Caco-2 (cell line): Measurements from ENCODE around the gene GTPBP1. TPM values are rescaled to one million over a fixed set of nuclear protein-coding genes. Genes with fewer than 3 reads are reported as not detected.

Experiments
- BruUV-seq: library from RNA; stranded (reverse); fragments of 400-500 nt; replicated peaks from 2 replicates; lab custom pipeline; 2021; lab: Mats Ljungman, UMichigan
- CTCF ChIA-PET: fragments of 300-600 bp; sonication (Branson Sonifier 250); formaldehyde crosslinking; loops from one replicate; lab custom pipeline; 2022; ENCODE audit warnings: antibody characterized with exemption; lab: Charles Lee
- POLR2A ChIA-PET: fragments of 300-600 bp; sonication (Branson Sonifier 250); formaldehyde crosslinking; loops from one replicate; lab custom pipeline; 2022; ENCODE audit warnings: antibody characterized with exemption; lab: Charles Lee
- DNase-seq, 2 experiments: peaks; one replicate each; pipeline versions ENCODE4 v3.0.0 to v3.0.0-alpha.2; 2020 to 2022
- H3K27me3 ChIP-seq: replicated peaks from 2 replicates; pipeline ENCODE4 v1.6.0; 2011; ENCODE audit warnings: low read length; ENCODE audit not compliant: control insufficient read depth, insufficient read depth
- H3K36me3 ChIP-seq: 2 replicates; pipeline ENCODE4 v1.5.1; 2011; ENCODE audit warnings: low read length; ENCODE audit not compliant: control insufficient read depth, insufficient read depth
- H3K4me1 ChIP-seq: fragments of 250-450 bp; sonication (Bioruptor Pico); 2 replicates; pipeline ENCODE4 v1.5.1; 2020; ENCODE audit warnings: mild to moderate bottlenecking
- H3K4me3 ChIP-seq: 2 replicates; pipeline ENCODE4 v1.5.1; 2011; ENCODE audit warnings: low read depth, mild to moderate bottlenecking, control low read depth, low read length
- H3K9me3 ChIP-seq: fragments of 250-450 bp; sonication (Bioruptor Pico); 2 replicates; pipeline ENCODE4 v1.5.1; 2020; ENCODE audit warnings: mild to moderate bottlenecking, moderate library complexity
- H3K27ac Mint-ChIP-seq: one replicate; pipeline ENCODE4 v1.8.0; 2022; ENCODE audit warnings: mixed read lengths; ENCODE audit not compliant: unreplicated experiment
- H3K27me3 Mint-ChIP-seq: one replicate; pipeline ENCODE4 v1.8.0; 2022; ENCODE audit warnings: mixed read lengths; ENCODE audit not compliant: insufficient read depth, unreplicated experiment
- H3K36me3 Mint-ChIP-seq: one replicate; pipeline ENCODE4 v1.8.0; 2022; ENCODE audit warnings: mild to moderate bottlenecking, mixed read lengths; ENCODE audit not compliant: insufficient read depth, unreplicated experiment
- H3K4me1 Mint-ChIP-seq: one replicate; pipeline ENCODE4 v1.8.0; 2022; ENCODE audit warnings: low read depth, mixed read lengths; ENCODE audit not compliant: unreplicated experiment
- H3K4me3 Mint-ChIP-seq: one replicate; pipeline ENCODE4 v1.8.0; 2022; ENCODE audit warnings: mild to moderate bottlenecking, moderate library complexity, mixed read lengths; ENCODE audit not compliant: unreplicated experiment
- H3K9me3 Mint-ChIP-seq: one replicate; pipeline ENCODE4 v1.8.0; 2022; ENCODE audit warnings: mixed read lengths; ENCODE audit not compliant: unreplicated experiment
- intact Hi-C: fragments of 100-400 bp; cut with micrococcal nuclease; formaldehyde crosslinking; loops from one replicate; pipeline ENCODE4 v1.10.0; 2022; ENCODE audit not compliant: unreplicated experiment
- total RNA-seq: library from RNA; stranded (reverse); gene quantifications from 2 replicates; pipeline ENCODE4 v1.2.3, GENCODE V29; 2022
- TF ChIP-seq, protein P1 (sequence below), 2 experiments: fragments of 200-600 bp in 1 of 2; IDR thresholded peaks; 1 replicate in 1 of 2; 2 replicates in 1 of 2; pipeline versions ENCODE4 v1.5.1 to v1.8.0; 2011 to 2022; ENCODE audit warnings: antibody characterized with exemption in 1 of 2, control low read depth in 1 of 2, inconsistent platforms in 1 of 2, low read depth in 1 of 2, low read length in 1 of 2, mild to moderate bottlenecking in 1 of 2, moderate library complexity in 1 of 2; ENCODE audit not compliant: insufficient read depth in 1 of 2, severe bottlenecking in 1 of 2, unreplicated experiment in 1 of 2

The GTPBP1 gene
- total RNA-seq, 1 experiment from 2014 or later: 47.2 TPM

DNA sequence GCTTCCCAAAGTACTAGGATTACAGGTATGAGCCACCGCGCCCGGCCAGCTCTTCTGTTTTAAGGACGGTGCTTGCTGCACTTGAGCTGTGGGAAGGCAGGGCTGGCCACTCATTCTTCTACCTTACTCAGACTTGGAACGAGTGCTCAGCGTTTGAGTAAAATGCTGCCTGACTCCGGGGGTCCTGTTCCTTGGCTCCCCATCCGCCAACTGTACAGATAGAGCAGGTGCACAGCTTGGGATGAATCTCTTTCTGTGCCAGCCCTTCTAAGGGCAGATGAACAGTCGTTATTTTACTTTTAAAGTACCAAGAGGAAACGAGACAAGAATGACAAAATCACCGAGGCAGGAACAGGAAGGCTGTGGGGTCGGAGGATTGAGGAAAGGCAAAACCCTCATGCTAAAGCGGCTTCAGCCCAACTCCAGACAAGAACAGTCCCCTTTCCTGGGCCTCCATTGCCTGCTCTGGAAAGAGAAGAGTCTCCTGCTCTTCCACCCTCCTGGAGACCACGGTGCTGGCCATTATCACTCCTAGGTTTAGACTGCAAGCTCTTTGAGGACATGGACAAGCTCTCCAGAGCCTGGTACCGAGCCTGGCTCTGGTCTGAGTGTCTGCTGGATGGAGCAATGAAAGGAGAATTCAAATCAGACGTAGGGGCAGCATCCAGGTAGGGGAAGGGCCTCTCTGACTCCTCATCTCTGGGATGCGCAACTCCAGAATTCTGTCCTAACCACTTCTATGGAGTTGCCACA, 51.1 kb downstream of the GTPBP1 start:
- BruUV-seq: TSS peak; percentile 58
- Mint-ChIP-seq H3K27me3 (no peaks in the 10 kb centered on the region), H3K4me1 (peaks cover 13% of the 10 kb centered on the region), H3K9me3 (no peaks in the 10 kb centered on the region), H3K36me3 (peaks cover 18% of the 10 kb centered on the region), H3K27ac (peak overlapping the region; percentile 80), H3K4me3 (peak overlapping the region; percentile 77)
- intact Hi-C loops: loop anchor here (5.0 kb wide), 1 partner anchor 50 kb away; the partner anchor contains the start of gene GTPBP1
- Histone ChIP-seq H3K4me3 (peak overlapping the region; percentile 94), H3K4me1 (peaks cover 21% of the 10 kb centered on the region), H3K9me3 (no peaks in the 10 kb centered on the region), H3K36me3 (no peaks in the 10 kb centered on the region), H3K27me3 (no peaks in the 10 kb centered on the region)
- POLR2A ChIA-PET: no interaction called here
- TF ChIP-seq, protein P1, sequence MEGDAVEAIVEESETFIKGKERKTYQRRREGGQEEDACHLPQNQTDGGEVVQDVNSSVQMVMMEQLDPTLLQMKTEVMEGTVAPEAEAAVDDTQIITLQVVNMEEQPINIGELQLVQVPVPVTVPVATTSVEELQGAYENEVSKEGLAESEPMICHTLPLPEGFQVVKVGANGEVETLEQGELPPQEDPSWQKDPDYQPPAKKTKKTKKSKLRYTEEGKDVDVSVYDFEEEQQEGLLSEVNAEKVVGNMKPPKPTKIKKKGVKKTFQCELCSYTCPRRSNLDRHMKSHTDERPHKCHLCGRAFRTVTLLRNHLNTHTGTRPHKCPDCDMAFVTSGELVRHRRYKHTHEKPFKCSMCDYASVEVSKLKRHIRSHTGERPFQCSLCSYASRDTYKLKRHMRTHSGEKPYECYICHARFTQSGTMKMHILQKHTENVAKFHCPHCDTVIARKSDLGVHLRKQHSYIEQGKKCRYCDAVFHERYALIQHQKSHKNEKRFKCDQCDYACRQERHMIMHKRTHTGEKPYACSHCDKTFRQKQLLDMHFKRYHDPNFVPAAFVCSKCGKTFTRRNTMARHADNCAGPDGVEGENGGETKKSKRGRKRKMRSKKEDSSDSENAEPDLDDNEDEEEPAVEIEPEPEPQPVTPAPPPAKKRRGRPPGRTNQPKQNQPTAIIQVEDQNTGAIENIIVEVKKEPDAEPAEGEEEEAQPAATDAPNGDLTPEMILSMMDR (IDR thresholded peaks at IDR 0.05; ENCODE audit: insufficient read depth in 1 of 2, low read depth in 1 of 2, low read length in 1 of 2, severe bottlenecking in 1 of 2, unreplicated experiment in 1 of 2): no peak
- DNase-seq: no peak
- CTCF ChIA-PET: interaction anchor here (0.5 to 1.6 kb wide), 3 partner anchors 9 to 554 kb away, joined by 3 to 11 read pairs (median 4); no protein-coding TSS in a partner anchor

DNA sequence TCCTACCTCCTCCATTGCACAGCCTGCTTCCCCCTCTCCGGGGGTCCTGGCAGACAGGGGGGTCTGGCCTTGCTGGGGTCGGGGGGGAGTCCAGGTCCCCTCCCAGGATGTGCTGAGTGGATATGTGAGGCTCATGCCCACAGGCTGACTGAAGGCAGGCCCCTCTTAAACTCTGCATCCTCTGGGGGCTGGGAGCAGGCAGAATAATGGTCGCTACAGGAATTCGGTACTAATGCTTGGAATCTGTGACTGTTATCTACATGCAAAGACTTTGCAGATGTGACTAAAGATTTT, 51.7 kb downstream of the GTPBP1 start:
- intact Hi-C loops: loop anchor here (5.0 kb wide), 1 partner anchor 50 kb away; the partner anchor contains the start of gene GTPBP1
- no peak overlapping the region for H3K27ac Mint-ChIP-seq
- no TSS peak for BruUV-seq
- H3K9me3 ChIP-seq: no peaks in the 10 kb centered on the region
- H3K4me3 ChIP-seq: no peak overlapping the region
- no peak for DNase-seq
- peak overlapping the region; percentile 77 for H3K4me3 Mint-ChIP-seq
- H3K27me3 ChIP-seq: no peaks in the 10 kb centered on the region
- peaks cover 13% of the 10 kb centered on the region for H3K36me3 Mint-ChIP-seq
- peaks cover 13% of the 10 kb centered on the region for H3K4me1 Mint-ChIP-seq
- TF ChIP-seq, protein P1 (IDR thresholded peaks at IDR 0.05; ENCODE audit: insufficient read depth in 1 of 2, low read depth in 1 of 2, low read length in 1 of 2, severe bottlenecking in 1 of 2, unreplicated experiment in 1 of 2): no peak
- ChIA-PET CTCF (no interaction called here), POLR2A (no interaction called here)
- no peaks in the 10 kb centered on the region for H3K27me3 Mint-ChIP-seq
- H3K36me3 ChIP-seq: no peaks in the 10 kb centered on the region
- peaks cover 21% of the 10 kb centered on the region for H3K4me1 ChIP-seq
- no peaks in the 10 kb centered on the region for H3K9me3 Mint-ChIP-seq

DNA sequence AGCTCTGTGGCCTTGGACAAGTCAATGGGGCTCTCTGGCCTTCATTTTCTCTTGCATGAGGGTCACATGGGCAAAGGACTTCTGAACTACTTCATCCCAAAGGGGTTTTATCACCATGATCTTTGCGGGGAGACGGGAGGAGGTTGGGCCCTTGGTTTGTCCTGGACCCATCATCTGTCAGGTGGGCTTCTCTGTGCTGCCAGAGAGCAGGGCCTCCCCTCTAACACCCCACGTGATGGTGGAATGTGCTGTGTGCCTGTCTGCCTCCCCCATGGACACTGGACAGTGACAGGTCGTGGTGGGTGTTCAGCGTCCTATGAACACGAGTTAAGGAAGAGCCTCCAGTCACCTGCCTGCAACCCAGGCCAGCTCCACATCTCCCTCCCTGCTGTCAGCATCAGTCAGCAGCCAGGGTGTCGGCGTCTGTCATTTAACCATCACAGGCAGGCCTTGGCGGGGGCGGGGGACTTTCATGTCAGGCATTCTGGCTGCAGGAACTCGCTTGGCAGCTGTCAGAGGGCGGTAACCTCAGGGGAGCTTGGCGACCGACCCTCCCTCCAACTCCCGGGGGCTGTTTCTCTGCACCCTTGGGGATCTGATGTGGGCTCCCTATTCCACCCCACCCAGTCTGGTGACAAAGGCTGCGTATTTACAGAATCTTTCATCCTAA, 52.7 kb downstream of the GTPBP1 start:
- H3K27me3 ChIP-seq: no peaks in the 10 kb centered on the region
- peaks cover 13% of the 10 kb centered on the region for H3K4me1 Mint-ChIP-seq
- no peak overlapping the region for H3K27ac Mint-ChIP-seq
- DNase-seq: peak in 1 of 2 experiments; percentile 23
- intact Hi-C loops: loop anchor here (5.0 kb wide), 1 partner anchor 51 kb away; the partner anchor contains the start of gene GTPBP1
- TF ChIP-seq, protein P1 (IDR thresholded peaks at IDR 0.05; ENCODE audit: insufficient read depth in 1 of 2, low read depth in 1 of 2, low read length in 1 of 2, severe bottlenecking in 1 of 2, unreplicated experiment in 1 of 2): no peak
- no peaks in the 10 kb centered on the region for H3K27me3 Mint-ChIP-seq
- peaks cover 7% of the 10 kb centered on the region for H3K36me3 Mint-ChIP-seq
- H3K9me3 Mint-ChIP-seq: no peaks in the 10 kb centered on the region
- no peaks in the 10 kb centered on the region for H3K36me3 ChIP-seq
- H3K4me1 ChIP-seq: peaks cover 21% of the 10 kb centered on the region
- CTCF ChIA-PET: interaction anchor here (0.8 kb wide), 1 partner anchor 10 kb away, joined by 4 read pairs; no protein-coding TSS in a partner anchor
- H3K9me3 ChIP-seq: no peaks in the 10 kb centered on the region
- no peak overlapping the region for H3K4me3 Mint-ChIP-seq
- POLR2A ChIA-PET: interaction anchor here (0.5 kb wide), 1 partner anchor 94 kb away, joined by 4 read pairs; no protein-coding TSS in a partner anchor
- no TSS peak for BruUV-seq
- H3K4me3 ChIP-seq: no peak overlapping the region
